Left hindlimb (tissue), 1 donor: ENCODE data around the gene PRPSAP1.
A peak's percentile ranks its signal among the peaks of the same experiment; 100 is the strongest.

ENCODE experiments used
- DNase-seq: peaks from one replicate; pipeline ENCODE4 v3.0.0-alpha.2; 2018

PRPSAP1 gene

DNA sequence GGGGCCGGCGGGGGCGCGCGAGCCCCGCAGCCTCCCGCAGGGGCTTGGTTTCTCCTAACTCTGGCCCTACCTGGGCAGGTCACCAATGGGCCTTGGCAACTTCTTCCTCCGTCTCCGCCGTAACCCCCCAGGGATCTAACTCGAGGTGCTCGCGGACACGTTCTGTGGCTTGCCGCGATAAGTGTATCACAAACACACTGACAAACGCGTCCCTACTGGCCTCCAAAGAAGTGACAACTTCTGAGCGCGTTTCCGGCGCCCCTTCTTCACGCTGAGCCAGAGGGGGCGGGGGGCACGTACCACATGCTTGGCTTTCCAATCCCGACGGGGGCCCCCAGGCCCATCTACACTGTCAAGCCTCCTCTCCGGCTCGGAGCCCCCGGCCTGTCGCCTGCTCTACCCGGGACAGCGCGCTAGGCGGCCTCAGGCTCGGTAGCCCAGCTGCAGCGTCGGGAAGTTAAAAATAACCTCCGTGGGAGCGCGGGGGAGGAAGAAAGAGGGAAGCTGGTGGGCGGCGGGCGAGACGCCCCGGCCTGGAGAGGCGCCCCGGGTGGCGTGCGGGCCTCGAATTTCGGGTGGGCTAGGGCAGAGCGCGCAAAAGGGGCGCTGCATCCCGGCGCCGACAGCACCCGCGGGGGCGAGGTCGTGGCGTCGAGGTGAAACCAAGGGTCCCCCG lies 30.0 kb upstream of the PRPSAP1 start:
- peak; percentile 72 for DNase-seq

DNA sequence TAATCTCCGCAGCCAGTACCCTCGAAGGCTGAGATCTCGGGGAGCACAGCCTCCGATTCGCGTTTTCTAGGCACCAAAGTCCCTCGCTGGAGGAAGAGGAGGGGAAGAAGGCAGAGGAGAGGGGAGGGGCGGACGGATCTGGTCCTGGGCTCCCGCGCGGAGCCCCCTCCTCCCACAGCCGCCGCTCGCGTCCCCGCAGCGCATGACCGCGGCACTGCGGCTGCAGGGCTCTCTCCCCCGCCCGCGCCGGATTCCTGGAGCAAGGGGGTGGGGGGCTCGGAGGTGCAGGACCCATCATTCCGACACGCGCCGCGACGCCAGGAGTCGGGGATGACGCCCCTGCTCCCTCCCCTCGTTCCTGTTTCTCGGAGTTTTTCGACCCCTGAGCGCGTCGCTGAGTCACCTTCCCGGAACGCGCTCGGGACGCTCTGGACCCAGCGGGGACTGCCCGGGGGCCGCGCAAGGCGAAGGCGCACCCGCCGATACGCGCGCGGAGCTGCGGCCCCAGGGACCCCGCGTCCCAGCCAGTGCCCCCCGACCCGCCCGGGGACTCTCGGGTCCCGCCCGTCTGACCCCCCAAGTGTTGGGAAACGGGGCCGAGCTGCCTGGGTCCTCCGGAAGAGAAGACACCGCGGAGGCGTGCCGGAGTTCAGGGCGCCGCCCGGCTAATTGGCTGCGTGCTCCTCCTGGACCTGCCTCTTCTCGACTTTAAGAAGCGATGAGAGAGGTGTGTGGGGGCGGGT lies 29.3 kb upstream of the PRPSAP1 start:
- peak; percentile 61 for DNase-seq

DNA sequence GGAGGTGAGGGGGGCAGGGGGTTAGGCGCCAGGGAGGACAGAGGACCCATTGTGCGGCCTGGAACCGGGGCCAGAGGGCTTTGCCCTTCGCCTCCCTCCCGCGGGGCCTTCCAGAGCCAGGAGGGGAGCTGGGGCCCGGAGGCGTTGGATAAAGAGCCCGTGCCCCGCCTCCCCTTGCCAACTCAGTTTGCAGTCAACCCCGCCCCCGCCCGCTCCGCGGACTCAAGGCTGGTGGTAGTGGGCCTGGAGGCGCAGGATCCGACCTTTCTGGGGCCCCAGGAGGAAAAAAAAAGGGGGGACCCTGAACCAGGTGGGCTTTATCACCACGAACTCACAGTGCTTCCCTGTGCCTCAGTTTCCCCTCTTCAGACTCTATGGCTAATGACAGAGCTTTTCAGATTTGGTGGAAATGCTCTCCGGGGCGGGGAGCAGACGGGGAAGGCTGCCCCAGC lies 28.7 kb upstream of the PRPSAP1 start:
- DNase-seq = peak; percentile 72

DNA sequence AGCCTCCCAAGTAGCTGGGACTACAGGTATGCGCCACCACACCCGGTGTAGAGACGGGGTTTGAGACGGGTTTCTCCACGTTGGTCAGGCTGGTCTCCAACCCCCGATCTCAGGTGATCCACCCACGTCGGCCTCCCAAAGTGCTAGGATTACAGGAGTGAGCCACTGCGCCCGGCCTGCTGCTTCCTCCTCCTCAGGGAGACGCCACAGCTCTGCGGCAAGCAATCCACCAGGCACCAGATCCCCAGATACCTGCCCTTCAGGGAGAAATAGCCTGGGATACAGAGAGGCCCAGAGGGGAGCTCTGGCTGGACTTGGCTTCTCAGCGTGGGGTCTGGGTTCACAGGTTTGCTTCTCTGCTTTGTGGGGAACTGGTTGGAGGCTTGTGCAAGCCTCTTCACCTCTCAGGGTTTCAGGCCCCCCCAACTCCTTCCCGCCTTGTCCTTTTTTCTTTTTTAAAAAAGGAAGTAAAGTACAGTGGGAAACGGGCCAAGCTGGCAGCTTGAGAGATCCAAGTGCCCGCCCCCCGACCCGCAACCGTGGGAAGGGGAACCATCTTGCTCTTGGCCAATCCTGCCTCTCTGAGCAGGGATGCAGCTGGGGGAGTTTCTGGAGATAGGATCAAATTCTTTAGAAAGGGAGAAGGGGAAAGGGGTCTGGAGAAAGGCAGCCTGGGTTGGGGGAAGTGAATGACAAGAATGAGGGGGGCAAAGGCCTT lies 28.1 kb upstream of the PRPSAP1 start:
- no peak for DNase-seq

DNA sequence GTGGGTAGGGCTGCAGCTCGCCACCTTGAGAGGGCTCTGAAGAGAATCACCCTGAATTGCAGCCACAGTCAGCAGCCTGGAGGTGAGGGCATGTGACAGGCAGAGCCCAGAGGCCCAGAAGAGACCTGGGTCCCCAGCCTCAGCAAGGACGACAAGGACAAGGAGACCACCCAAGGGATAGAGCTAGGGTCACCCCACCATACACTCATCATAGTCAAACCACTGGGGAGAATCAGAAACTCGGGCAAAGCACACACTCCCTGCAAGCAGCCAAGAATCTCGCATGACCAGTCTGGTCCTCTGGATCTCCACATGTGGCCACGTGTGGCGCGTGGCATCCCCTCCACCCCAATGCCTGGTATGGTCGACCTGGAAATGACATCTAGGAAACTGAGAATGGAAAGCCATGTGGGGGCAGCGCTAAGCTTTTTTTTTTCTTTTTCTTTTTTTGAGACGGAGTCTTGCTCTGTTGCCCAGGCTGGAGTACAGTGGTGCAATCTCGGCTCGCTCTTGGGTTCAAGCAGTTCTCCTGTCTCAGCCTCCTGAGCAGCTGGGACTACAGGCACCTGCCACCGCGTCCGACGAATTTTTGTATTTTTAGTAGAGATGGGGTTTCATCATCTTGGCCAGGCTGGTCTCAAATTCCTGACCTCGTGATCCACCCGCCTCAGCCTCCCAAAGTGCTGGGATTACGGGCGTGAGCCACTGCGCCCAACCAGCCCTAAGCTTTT lies 26.1 kb upstream of the PRPSAP1 start:
- no peak for DNase-seq

DNA sequence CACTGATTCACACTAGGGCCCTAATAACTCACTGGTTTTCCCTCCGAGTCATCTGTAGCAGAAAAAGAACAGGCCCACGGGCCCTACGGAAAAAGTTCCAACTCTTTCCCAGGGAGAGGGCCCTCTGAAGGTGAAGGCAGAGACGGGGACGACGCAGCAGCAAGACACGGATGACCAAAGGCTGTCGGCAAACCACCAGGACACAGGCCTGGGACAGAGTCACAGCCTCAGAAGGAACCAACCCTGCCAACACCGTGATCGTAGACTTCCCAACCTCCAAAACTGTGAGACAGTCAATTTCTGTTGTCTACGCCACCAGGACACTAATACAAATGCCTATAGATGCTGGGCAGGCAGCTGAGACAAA lies 25.5 kb upstream of the PRPSAP1 start:
- no peak for DNase-seq

DNA sequence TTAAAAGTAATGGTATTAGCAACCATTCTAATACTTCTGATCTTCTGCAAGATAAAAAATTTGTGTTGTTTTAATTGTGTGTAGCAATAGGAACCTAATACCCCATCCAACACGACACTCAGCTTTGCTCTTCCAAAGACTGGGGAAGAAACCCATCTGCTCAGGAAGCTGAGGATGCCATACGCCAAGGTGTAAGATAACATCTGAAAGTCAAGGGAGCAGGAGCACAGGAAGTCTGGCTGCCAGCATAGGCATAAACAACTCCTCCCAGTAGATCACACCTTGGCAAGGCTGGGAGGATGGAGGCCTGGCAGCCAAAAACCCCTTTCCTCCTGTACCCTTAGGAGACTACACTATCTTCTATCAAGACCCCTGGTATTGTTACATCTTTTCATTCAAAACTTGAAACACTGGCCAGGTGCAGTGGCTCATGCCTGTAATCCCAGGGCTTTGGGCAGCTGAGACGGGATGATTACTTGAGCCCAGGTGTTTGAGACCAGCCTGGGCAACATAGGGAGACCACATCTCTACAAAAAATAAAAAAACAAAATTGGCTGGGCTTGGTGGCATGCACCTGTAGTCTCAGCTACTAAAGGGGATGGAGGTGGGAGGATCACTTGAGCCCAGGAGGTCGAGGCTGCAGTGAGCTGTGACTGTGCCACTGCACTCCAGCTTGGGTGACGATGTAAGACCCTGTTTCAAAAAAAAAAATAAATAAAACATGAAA lies 25.0 kb upstream of the PRPSAP1 start:
- no peak for DNase-seq

DNA sequence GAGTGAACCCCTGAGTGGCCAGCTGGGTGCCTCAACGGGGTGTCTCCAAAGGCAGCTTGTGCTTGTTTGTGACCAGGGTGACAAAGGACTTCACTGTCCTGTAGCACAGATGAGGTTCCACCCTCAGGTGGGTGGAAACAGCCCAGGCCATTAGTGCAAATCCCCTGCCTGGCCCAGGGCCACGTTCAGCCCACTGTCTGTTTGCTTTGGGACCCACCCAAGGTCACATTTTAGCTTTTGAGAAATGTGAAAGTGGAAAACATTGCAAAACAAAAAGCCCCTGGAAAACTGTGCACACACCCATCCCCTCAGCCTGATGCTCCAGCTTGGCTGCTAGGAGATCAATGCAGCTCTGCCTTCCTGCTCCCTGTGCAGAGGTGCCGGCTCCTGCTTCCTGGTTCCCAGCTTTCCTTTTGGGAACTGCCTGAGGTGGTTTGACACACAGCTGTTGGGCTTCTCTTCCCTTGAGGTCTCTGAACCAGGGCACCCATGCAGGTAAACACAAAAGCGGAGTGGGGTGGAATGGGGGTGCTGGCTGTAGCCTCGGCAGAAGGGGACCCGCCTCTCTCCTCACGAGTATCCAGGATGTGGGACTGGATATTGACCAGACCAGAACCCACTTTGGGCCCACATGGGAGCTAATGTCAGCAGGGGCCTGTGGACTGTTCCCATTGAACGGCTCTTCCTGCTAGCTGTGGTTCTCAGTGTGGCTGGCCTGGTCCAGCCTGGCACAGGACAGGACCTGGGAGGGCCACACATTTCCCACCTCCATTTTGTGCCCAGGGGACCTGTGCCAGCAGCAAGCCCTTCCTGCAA lies 22.8 kb upstream of the PRPSAP1 start:
- peak; percentile 55 for DNase-seq

DNA sequence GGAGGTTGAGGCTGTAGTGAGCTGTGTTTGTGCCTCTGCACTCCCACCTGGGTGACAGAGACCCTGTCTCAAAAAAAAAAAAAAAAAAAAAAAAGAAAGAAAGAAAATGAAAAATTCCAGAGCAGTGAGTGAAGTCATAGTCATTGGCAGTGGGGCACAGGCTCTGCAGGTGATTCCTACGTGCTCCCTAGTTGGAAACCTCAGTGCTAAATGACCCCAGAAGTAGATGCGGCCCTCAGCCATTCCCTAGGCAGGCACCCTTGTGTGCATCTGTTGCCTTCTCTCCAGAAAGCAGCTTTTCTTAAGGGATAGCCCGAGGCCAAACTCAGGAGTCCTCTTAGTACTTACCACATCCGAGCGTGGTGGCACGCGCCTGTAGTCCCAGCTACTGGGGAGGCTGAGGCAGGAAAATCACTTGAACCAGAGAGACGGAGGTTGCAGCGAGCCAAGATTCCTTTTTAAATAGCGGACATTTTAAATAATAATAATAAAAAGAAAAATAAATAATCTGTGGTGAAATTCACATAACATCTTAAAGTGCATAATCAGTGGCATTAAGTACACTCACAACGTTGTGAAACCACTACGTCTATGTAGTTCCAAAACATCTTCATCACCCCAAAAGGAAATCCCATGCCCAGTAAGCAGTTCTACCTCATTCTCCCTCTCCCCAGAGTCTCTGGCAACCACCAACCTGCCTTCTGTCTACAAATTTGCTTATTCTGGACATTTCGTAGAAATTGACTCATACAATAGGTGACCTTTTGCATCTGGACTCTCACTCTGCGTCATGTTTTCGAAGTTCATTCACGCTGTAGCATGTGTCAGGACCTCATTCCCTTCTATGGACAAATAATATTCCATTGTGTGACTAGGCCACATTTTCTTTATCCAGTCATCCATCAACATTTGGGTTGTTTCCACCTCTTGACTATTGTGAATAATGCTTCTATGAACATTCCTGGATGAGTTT lies 18.2 kb upstream of the PRPSAP1 start:
- no peak for DNase-seq

DNA sequence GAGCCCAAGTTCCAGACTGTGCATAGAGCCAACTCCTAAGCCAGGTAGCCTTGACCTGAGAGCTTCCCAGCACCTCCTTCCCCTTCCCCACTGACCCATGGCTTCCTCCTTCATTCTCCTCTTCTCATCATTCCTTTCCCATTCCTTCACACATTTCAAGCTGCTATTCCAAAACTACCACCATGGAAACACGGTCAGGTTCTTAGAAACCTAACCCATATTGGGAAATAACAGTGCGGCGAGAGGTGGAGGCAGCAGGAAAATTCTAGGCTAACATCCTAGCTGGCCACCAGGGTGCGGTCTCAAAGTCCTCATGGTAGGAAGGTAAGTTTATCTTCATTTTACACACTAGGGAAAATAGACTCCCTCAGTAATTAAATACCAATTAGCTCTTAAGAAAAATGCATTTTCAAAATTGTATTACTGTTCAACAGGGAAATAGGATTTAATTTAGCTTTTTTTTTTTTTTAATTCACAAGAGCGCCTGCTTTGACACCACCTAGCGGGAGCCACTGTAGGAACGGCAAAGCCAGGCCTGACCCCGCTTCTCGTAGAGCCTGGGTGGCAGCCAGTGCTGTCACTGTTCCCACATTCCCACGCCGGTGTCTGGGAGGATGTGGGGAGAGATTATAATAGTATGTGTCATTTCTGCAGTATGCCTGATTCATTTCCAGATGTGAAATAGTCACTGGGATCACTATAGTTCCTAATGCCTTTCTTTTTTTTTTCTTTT lies 16.7 kb upstream of the PRPSAP1 start:
- peak; percentile 84 for DNase-seq

DNA sequence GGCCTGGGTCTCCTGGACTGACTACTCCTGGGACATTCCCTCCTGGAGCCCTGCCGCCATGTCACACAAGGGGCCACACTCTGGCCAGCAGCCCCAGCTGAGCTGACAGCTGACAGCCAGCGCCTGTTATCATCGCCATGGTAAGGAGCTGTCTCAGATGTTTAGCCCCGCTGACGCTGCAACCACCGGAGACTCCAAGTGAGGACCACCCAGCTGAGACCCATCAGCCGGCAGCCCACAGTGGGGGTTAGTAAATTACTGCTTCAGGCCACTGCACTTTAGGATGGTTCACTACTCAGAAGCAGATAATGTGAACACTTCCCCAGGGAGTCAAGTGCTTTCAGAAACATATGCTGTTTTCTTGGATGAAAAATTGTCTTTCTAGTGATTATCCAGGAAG lies 16.1 kb upstream of the PRPSAP1 start:
- DNase-seq = peak; percentile 26

DNA sequence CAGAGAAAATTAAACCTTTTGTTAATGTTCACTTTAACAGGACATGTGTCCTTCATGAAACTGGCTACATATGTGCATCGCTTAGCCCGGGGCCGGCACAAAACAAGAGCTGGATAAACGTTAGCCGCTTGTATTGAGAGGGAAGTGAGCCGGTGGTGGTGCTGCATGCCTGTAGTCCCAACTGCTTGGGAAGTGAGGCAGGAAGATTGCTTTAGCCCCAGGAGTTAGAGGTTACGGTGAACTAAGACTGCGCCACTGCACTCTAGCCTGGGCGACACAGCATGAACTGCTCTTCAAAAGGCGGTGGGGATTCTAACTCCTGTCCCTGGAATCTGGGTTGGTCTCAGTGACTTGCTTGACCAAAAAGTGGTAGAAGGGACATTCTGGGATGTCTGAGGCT lies 15.7 kb upstream of the PRPSAP1 start:
- DNase-seq = no peak

DNA sequence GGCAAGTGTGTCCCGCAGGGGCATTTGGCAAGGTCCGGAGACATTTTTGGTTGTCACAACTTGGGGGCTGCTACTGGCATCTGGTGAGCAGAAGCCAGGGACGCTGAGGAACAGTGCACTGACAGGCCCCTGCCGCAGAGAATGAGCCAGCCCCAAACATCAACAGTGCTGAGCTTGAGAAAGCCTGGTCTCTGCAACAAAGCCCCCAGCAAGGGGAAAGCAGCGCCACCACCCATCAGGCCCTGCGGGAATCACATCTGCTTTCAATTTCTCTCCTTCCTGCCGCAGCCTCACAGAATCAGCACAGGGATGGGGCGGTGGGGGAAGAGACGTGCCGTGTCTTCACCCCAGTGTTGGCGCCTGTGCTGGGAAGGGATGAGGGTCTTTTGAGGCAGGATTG lies 14.8 kb upstream of the PRPSAP1 start:
- peak; percentile 59 for DNase-seq

DNA sequence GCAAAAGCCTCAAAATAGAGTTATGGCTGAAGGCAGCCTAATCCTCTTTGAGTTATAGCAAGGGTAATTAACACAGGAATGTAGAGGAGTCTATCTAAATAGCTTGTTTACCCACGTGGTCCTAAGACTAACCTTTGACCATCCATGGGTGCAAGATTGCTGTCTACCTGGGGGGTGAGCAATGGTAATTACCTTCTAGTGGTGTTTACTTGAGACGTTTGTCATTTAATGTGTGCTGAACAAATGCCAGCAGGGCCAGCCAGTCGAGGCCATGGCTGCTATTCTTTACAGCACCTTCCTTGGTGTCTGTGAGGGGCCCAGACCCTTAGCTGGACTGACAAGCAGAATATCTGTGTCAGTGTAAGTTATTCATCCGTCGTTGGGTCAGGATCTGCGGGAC lies 13.9 kb upstream of the PRPSAP1 start:
- DNase-seq = no peak

DNA sequence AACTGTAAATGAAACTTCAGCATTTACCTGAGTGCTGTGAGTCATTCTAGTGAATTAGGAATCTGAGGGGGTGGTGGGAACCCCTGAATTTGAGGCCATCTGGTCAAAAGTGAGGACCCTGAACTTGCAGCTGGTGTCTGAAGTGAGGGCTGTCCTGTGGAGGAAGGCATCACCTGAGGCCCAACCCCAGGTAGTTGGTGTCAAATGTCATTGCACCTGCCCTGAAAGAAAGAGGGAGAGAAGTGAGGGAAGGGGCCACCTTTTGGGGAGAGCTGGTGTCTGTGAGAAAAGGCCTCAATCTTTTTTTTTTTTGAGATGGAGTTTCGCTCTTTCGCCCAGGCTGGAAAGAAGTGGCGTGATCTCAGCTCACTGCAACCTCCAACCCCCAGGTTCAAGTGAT lies 12.5 kb upstream of the PRPSAP1 start:
- DNase-seq = peak; percentile 8

DNA sequence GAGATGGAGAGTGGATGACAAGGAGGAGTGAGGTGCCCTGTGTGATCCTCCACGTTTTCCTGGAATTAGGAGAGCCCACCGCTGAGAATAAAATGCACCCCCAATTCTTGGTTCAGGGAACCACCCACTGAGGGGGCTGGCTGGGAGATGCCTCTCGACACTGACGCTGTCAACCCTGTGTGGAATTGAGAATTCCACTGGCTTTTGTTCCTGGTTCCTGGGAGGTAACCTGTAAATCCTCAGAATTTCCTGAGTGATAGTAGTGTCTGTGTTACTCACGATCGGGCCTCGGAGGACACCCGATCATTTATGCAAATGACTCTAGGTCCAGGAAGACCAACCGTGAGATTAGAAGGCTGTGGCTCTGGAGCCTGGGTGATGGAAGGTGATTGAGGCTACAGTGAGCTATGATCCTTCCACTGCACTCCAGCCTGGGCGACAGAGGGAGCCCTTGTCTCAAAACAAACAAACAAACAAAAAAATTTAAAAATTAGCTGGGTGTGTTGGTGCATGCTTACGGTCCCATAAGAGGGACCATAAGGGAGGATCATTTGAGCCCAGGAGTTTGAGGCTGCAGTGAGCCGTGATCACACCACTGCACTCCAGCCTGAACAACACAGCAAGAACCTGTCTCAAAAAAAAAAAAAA lies 11.7 kb upstream of the PRPSAP1 start:
- no peak for DNase-seq

DNA sequence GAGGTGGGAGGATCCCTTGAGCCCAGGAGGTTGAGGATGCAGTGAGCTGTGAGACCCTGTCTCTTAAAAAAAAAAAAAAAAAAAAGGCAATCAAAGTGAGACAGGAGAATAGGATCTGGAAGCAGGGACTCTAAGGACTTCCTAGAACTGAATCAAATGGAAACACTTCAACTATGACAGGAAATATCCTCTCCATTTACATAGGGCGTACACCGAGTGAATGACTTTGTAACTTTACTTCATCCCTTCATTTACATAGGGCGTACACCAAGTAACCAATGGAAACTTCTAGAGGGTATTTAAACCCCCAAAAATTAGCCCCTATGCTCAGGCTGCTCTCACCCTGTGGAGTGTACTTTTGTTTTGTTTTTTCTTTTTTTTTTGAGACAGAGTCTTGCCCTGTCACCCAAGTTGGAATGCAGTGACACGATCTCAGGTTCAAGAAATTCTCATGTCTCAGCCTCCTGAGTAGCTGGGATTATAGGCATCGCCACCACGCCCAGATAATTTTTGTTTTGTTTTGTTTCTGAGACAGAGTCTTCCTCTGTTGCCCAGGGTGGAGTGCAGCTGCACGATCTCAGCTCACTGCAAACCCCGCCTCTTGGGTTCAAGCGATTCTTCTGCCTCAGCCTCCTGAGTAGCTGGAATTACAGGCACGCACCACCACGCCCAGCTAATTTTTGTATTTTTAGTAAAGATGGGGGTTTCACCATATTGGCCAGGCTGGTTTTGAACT lies 9.6 kb upstream of the PRPSAP1 start:
- no peak for DNase-seq

DNA sequence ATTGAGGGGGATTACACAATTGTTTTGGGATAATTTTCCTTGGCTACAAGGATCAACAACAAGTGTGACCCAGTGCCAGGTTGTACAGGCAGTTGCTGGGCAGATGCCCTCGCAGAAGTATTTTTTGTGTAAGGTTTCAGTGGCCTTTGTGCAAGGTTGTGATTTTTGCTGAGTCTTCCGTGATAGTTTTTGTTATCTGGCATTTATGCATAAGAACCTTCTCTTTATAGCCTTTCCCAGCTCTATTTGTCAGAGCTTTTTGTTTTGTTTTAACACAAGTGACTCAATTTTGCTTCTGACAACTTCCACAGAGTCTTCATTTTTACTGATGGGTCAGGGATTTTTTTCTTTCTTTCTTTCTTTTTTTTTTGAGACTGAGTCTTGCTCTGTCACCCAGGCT lies 6.7 kb upstream of the PRPSAP1 start:
- no peak for DNase-seq
